ENCODE measurements around the gene PADI1.

- TF ChIP-seq POLR2A (IDR thresholded peaks at IDR 0.05) = no peak
- TF ChIP-seq, protein P1, sequence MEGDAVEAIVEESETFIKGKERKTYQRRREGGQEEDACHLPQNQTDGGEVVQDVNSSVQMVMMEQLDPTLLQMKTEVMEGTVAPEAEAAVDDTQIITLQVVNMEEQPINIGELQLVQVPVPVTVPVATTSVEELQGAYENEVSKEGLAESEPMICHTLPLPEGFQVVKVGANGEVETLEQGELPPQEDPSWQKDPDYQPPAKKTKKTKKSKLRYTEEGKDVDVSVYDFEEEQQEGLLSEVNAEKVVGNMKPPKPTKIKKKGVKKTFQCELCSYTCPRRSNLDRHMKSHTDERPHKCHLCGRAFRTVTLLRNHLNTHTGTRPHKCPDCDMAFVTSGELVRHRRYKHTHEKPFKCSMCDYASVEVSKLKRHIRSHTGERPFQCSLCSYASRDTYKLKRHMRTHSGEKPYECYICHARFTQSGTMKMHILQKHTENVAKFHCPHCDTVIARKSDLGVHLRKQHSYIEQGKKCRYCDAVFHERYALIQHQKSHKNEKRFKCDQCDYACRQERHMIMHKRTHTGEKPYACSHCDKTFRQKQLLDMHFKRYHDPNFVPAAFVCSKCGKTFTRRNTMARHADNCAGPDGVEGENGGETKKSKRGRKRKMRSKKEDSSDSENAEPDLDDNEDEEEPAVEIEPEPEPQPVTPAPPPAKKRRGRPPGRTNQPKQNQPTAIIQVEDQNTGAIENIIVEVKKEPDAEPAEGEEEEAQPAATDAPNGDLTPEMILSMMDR (IDR thresholded peaks at IDR 0.05 in 8 of 11, conservative IDR thresholded peaks at IDR 0.05 in 3 of 11) = no peak
- no peak for TF ChIP-seq POLR2AphosphoS5 (IDR thresholded peaks at IDR 0.05)
Observed at GRCh38 chr1:17200246-17200645, 4.7 kb upstream of the PADI1 start.

Data from spleen (tissue), 7 donors.